ENCODE measurements around the gene STING1. TPM values are rescaled to one million over a fixed set of nuclear protein-coding genes. Genes with fewer than 3 reads are reported as not detected.
"Not testable (repeated sequence)": the region's sequence is repeated elsewhere in the genome, so short reads cannot be mapped to it uniquely, and the experiment has no call there.

Gene STING1
- total and polyA plus RNA-seq, 2 of the 13 experiments (the other 11 are each of a cell fraction or from before 2014, with no cell fraction given): 1.3 to 4.4 TPM

- intact Hi-C loops (cut with micrococcal nuclease; ENCODE audit: unreplicated experiment): loop anchor here (5.0 kb wide), 1 partner anchor 52 kb away; no protein-coding TSS in a partner anchor
- H4K20me1 ChIP-seq (ENCODE audit: insufficient read depth, low read length); H3K27me3 ChIP-seq (ENCODE audit: control insufficient read depth in 1 of 2, insufficient read depth in 2 of 2, low read length in 2 of 2); in situ Hi-C loops (cut with HindIII; ENCODE audit: extremely low pct_ligation_motif_present, low pct_unique_long_range_greater_than_20kb); H3K9me3 ChIP-seq (ENCODE audit: low read length); H3K36me3 ChIP-seq (replicated peaks in 1 of 2; ENCODE audit: control insufficient read depth in 1 of 2, insufficient read depth in 2 of 2, low read length in 2 of 2); CTCF ChIA-PET (ENCODE audit: low intra/inter-chr PET ratio, low total read pairs); FAIRE-seq; BruUV-seq (replicated peaks); DNase-seq (ENCODE audit: low spot score): not testable (repeated sequence)
- Histone ChIP-seq H3K4me2 (ENCODE audit: low read depth, low read length) (peak overlapping the region; percentile 82), H3K9ac (ENCODE audit: insufficient read depth, low read depth, low read length) (peak overlapping the region; percentile 74), H3K27ac (ENCODE audit: extremely low read length, insufficient read depth, low read length) (peak overlapping the region; percentile 60), H3K4me1 (ENCODE audit: insufficient read depth, low read length) (peaks cover 76% of the 10 kb centered on the region), H3K79me2 (ENCODE audit: insufficient read depth, low read length) (peaks cover 62% of the 10 kb centered on the region), H2AFZ (ENCODE audit: low read length) (peak overlapping the region; percentile 11), H3K4me3 (replicated peaks in 1 of 3; ENCODE audit: insufficient read depth in 1 of 3, low read depth in 2 of 3, low read length in 3 of 3) (peak overlapping the region; percentile 49 to 73 (median 69))
- POLR2A ChIA-PET: interaction anchor here (0.6 to 1.6 kb wide), 4 partner anchors 11 to 66 kb away, joined by 3 read pairs; no protein-coding TSS in a partner anchor
- ATAC-seq: peak; percentile 53
- 3% methylated on average over 11 of the region's 12 CpGs for WGBS (ENCODE audit: low lambda C conversion rate)
- peak; percentile 74; the same call in 1 of the 2 replicates for TF ChIP-seq ZGPAT (CRISPR knock-in tag; IDR thresholded peaks at IDR 0.05)
- TF ChIP-seq PHF21A (CRISPR knock-in tag; IDR thresholded peaks at IDR 0.05): peak; percentile 52; the same call in 1 of the 2 replicates
- TF ChIP-seq CEBPG (CRISPR knock-in tag; IDR thresholded peaks at IDR 0.05): peak; percentile 73
- peak; percentile 30; the same call in 1 of the 2 replicates for TF ChIP-seq ARID2 (CRISPR knock-in tag; IDR thresholded peaks at IDR 0.05; ENCODE audit: borderline replicate concordance)
- TF ChIP-seq MEIS1 (CRISPR knock-in tag; IDR thresholded peaks at IDR 0.05; ENCODE audit: borderline replicate concordance): 0 out of 2 replicates have a peak, but pooled peaks have one; percentile 30
- TF ChIP-seq CSRNP1 (CRISPR knock-in tag; IDR thresholded peaks at IDR 0.05): 0 out of 2 replicates have a peak, but pooled peaks have one; percentile 20
- TF ChIP-seq MYC (CRISPR knock-in tag; IDR thresholded peaks at IDR 0.05; ENCODE audit: borderline replicate concordance): peak; percentile 25; the same call in 1 of the 2 replicates
- TF ChIP-seq AFF4 (CRISPR knock-in tag; IDR thresholded peaks at IDR 0.05): 0 out of 2 replicates have a peak, but pooled peaks have one; percentile 15
- 0 out of 2 replicates have a peak, but pooled peaks have one; percentile 9 for TF ChIP-seq MXD3 (CRISPR knock-in tag; IDR thresholded peaks at IDR 0.05)
Observed at GRCh38 chr5:139525586-139526308, 43.2 kb upstream of the STING1 start.

Data from HepG2 (cell line).